Neural cell (in vitro differentiated cells): ENCODE data around the gene DNAH10. TPM values are rescaled to one million over a fixed set of nuclear protein-coding genes. Genes with fewer than 3 reads are reported as not detected.

Experiments used
- H2AFZ ChIP-seq: fragments of 200-600, 300-800 bp; sonication (generic), shearing (Covaris generic); 2 replicates; pipeline ENCODE4 v1.6.0; 2014; ENCODE audit warnings: low read depth, mild to moderate bottlenecking, antibody characterized with exemption, low read length, moderate library complexity
- H3F3A ChIP-seq: fragments of 200-600 bp; shearing (Covaris generic); 2 replicates; pipeline ENCODE4 v1.6.1; 2016; ENCODE audit warnings: mild to moderate bottlenecking, moderate library complexity, mixed read lengths, antibody characterized with exemption, low read length; ENCODE audit not compliant: insufficient read depth, poor library complexity, severe bottlenecking
- H3K27ac ChIP-seq: fragments of 200-600, 300-800 bp; sonication (generic), shearing (Covaris generic); 2 replicates; pipeline ENCODE4 v1.5.1; 2014; ENCODE audit warnings: mild to moderate bottlenecking, low read length, moderate library complexity
- H3K27me3 ChIP-seq: fragments of 300-800, 200-600 bp; sonication (generic), shearing (Covaris generic); 2 replicates; pipeline ENCODE4 v1.6.0; 2014; ENCODE audit warnings: mild to moderate bottlenecking, low read depth, low read length, moderate library complexity; ENCODE audit not compliant: insufficient read depth
- H3K36me3 ChIP-seq: fragments of 300-800, 200-600 bp; sonication (generic), shearing (Covaris generic); 2 replicates; pipeline ENCODE4 v1.5.1; 2014; ENCODE audit warnings: mild to moderate bottlenecking, antibody characterized with exemption, low read length, moderate library complexity; ENCODE audit not compliant: insufficient read depth
- H3K4me2 ChIP-seq: fragments of 300-800, 200-600 bp; sonication (generic), shearing (Covaris generic); 2 replicates; pipeline ENCODE4 v1.6.0; 2014; ENCODE audit warnings: mild to moderate bottlenecking, low read length
- H3K4me3 ChIP-seq: fragments of 300-800, 200-600 bp; sonication (generic), shearing (Covaris generic); 2 replicates; pipeline ENCODE4 v1.5.1; 2014; ENCODE audit warnings: mild to moderate bottlenecking, low read length, moderate library complexity
- H3K79me2 ChIP-seq: fragments of 200-600 bp; shearing (Covaris generic); replicated peaks from 2 replicates; pipeline ENCODE4 v1.6.0; 2014; ENCODE audit warnings: mild to moderate bottlenecking, low read length, moderate library complexity; ENCODE audit not compliant: insufficient read depth
- H3K9ac ChIP-seq: fragments of 300-800, 200-600 bp; sonication (generic), shearing (Covaris generic); 2 replicates; pipeline ENCODE4 v1.6.1; 2016; ENCODE audit warnings: mild to moderate bottlenecking, low read length, mixed read lengths
- H3K9me2 ChIP-seq: fragments of 200-600 bp; shearing (Covaris generic); 2 replicates; pipeline ENCODE4 v1.6.1; 2016; ENCODE audit warnings: mild to moderate bottlenecking, low read length, mixed read lengths; ENCODE audit not compliant: insufficient read depth
- H3K9me3 ChIP-seq: fragments of 200-600, 300-800 bp; sonication (generic), shearing (Covaris generic); 2 replicates; pipeline ENCODE4 v1.6.1; 2016; ENCODE audit warnings: mild to moderate bottlenecking, mixed run types, low read length, moderate library complexity, mixed read lengths
- H4K20me1 ChIP-seq: fragments of 200-600 bp; shearing (Covaris generic); 2 replicates; pipeline ENCODE4 v1.6.1; 2016; ENCODE audit warnings: mild to moderate bottlenecking, mixed run types; ENCODE audit not compliant: insufficient read depth
- CTCF ChIP-seq: fragments of 450-650 bp; IDR thresholded peaks from 2 replicates; pipeline ENCODE4 v1.5.1; 2014; ENCODE audit warnings: antibody characterized with exemption, mild to moderate bottlenecking, moderate library complexity; ENCODE audit not compliant: poor library complexity, severe bottlenecking
- EP300 ChIP-seq: fragments of 450-650 bp; conservative IDR thresholded peaks from 2 replicates; pipeline ENCODE4 v1.6.1; 2014; ENCODE audit warnings: antibody characterized with exemption, mild to moderate bottlenecking, moderate library complexity; ENCODE audit not compliant: poor library complexity, severe bottlenecking
- EZH2 ChIP-seq: fragments of 200-600, 300-800 bp; shearing (Covaris generic), sonication (generic); IDR thresholded peaks from 2 replicates; pipeline ENCODE4 v1.6.1; 2014; ENCODE audit warnings: antibody characterized with exemption, low read length, borderline replicate concordance, mild to moderate bottlenecking; ENCODE audit not compliant: insufficient read depth, poor library complexity, severe bottlenecking
- MXI1 ChIP-seq: fragments of 450-650 bp; conservative IDR thresholded peaks from 2 replicates; pipeline ENCODE4 v1.6.1; 2014; ENCODE audit warnings: antibody characterized with exemption, mild to moderate bottlenecking; ENCODE audit not compliant: poor library complexity, severe bottlenecking
- POLR2AphosphoS5 ChIP-seq: IDR thresholded peaks from 2 replicates; pipeline ENCODE4 v1.6.1; 2012
- RAD21 ChIP-seq: fragments of 450-650 bp; conservative IDR thresholded peaks from 2 replicates; pipeline ENCODE4 v1.6.1; 2014; ENCODE audit warnings: antibody characterized with exemption, mild to moderate bottlenecking, moderate library complexity
- SMC3 ChIP-seq: fragments of 450-650 bp; conservative IDR thresholded peaks from 2 replicates; pipeline ENCODE4 v1.6.1; 2014; ENCODE audit warnings: antibody characterized with exemption, mild to moderate bottlenecking, moderate library complexity; ENCODE audit not compliant: poor library complexity
- TAF1 ChIP-seq: IDR thresholded peaks from 2 replicates; pipeline ENCODE4 v1.6.1; 2012; ENCODE audit warnings: low read depth
- polyA plus RNA-seq: library from polyadenylated mRNA; depleted of rRNA; stranded (reverse); fragments of >200 nt; gene quantifications from 2 replicates; pipeline ENCODE4 v1.2.3, GENCODE V29; 2014
- TF ChIP-seq, protein P1 (sequence below): IDR thresholded peaks from 2 replicates; pipeline ENCODE4 v1.6.1; 2012; ENCODE audit warnings: borderline replicate concordance

The DNAH10 gene
- polyA plus RNA-seq, 1 donor from 2014 or later: 1.9 TPM

DNA sequence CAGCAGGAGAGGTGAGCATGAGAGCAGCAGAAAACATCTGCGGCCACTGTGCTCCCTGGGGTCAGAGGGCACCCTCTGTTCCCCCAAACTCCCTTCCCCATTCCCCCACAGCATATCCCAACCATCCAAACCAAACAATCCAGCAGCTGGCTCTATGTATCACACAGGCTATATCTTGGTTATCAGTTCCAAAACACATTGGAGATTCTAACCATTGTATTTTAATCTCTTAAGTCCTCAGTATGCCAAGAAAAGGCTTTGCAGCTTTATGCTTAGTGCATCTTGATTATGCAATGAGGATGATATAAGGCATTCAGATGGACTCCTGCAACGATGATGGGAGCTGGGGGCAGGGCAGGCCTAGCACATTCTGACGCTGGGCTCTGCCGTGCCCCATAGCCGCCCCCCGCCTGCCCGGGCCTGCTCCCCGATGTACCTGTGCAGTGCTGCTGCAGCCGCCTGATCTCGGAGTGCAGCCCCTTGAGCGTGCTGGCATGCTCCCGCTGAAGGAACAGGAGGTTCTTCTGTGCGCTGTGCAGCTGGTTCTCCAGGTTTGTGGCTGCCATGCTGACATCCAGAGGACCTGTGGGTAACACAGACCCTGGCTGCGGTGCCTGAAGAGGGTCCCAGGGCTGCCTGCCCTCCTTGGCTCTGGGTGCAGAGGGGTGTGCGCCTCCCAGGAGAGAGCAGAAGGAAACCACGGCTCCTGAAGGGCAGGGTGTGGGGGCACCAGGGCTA, 181.0 kb downstream of the DNAH10 start:
- H2AFZ ChIP-seq: no peak overlapping the region
- no peak overlapping the region for H3K4me3 ChIP-seq
- H3K79me2 ChIP-seq: no peaks in the 10 kb centered on the region
- H3K4me2 ChIP-seq: no peak overlapping the region
- no peaks in the 10 kb centered on the region for H3K9me2 ChIP-seq
- TF ChIP-seq, protein P1, sequence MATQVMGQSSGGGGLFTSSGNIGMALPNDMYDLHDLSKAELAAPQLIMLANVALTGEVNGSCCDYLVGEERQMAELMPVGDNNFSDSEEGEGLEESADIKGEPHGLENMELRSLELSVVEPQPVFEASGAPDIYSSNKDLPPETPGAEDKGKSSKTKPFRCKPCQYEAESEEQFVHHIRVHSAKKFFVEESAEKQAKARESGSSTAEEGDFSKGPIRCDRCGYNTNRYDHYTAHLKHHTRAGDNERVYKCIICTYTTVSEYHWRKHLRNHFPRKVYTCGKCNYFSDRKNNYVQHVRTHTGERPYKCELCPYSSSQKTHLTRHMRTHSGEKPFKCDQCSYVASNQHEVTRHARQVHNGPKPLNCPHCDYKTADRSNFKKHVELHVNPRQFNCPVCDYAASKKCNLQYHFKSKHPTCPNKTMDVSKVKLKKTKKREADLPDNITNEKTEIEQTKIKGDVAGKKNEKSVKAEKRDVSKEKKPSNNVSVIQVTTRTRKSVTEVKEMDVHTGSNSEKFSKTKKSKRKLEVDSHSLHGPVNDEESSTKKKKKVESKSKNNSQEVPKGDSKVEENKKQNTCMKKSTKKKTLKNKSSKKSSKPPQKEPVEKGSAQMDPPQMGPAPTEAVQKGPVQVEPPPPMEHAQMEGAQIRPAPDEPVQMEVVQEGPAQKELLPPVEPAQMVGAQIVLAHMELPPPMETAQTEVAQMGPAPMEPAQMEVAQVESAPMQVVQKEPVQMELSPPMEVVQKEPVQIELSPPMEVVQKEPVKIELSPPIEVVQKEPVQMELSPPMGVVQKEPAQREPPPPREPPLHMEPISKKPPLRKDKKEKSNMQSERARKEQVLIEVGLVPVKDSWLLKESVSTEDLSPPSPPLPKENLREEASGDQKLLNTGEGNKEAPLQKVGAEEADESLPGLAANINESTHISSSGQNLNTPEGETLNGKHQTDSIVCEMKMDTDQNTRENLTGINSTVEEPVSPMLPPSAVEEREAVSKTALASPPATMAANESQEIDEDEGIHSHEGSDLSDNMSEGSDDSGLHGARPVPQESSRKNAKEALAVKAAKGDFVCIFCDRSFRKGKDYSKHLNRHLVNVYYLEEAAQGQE: no peak
- TF ChIP-seq EP300: no peak
- no peak for TF ChIP-seq POLR2AphosphoS5
- no peak for TF ChIP-seq RAD21
- no peak for TF ChIP-seq EZH2
- no peak for TF ChIP-seq SMC3
- no peak for TF ChIP-seq TAF1
- no peak for TF ChIP-seq CTCF
- no peak for TF ChIP-seq MXI1
- H3K9ac ChIP-seq: no peak overlapping the region
- no peaks in the 10 kb centered on the region for H3K36me3 ChIP-seq
- no peaks in the 10 kb centered on the region for H3K27me3 ChIP-seq
- H3K27ac ChIP-seq: no peak overlapping the region
- H4K20me1 ChIP-seq: no peaks in the 10 kb centered on the region
- no peaks in the 10 kb centered on the region for H3K9me3 ChIP-seq
- no peaks in the 10 kb centered on the region for H3F3A ChIP-seq

DNA sequence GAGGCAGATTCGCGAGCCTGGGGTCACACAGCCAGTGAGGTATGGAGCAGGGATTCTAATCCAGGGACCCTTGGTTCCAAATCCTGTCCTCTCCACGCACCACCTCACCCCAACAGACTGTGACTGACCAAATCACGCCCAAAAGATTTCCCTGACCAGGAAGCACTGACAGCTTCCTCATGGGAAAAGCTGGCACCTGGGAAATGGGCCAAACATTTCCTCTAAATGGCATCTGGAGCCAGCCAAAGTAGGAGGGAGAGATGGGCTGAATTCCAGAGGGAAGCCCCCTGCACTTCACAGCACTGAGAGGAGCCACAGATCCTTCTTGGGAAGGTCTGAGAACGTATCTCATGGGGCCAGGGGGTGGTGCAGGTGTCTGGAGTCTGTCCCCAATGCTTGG, 181.7 kb downstream of the DNAH10 start:
- Histone ChIP-seq H3K36me3 (no peaks in the 10 kb centered on the region), H3K9me3 (no peaks in the 10 kb centered on the region), H3F3A (no peaks in the 10 kb centered on the region), H3K4me2 (no peak overlapping the region), H4K20me1 (no peaks in the 10 kb centered on the region), H3K9me2 (no peaks in the 10 kb centered on the region), H3K27me3 (no peaks in the 10 kb centered on the region), H3K27ac (no peak overlapping the region), H3K79me2 (no peaks in the 10 kb centered on the region), H3K4me3 (no peak overlapping the region), H2AFZ (no peak overlapping the region), H3K9ac (no peak overlapping the region)
- TF ChIP-seq RAD21 (no peak), CTCF (no peak), SMC3 (no peak), EP300 (no peak), TAF1 (no peak), POLR2AphosphoS5 (no peak), EZH2 (no peak), MXI1 (no peak)
- TF ChIP-seq, protein P1: no peak
